ENCODE data around the gene SLC9A8.

DNA sequence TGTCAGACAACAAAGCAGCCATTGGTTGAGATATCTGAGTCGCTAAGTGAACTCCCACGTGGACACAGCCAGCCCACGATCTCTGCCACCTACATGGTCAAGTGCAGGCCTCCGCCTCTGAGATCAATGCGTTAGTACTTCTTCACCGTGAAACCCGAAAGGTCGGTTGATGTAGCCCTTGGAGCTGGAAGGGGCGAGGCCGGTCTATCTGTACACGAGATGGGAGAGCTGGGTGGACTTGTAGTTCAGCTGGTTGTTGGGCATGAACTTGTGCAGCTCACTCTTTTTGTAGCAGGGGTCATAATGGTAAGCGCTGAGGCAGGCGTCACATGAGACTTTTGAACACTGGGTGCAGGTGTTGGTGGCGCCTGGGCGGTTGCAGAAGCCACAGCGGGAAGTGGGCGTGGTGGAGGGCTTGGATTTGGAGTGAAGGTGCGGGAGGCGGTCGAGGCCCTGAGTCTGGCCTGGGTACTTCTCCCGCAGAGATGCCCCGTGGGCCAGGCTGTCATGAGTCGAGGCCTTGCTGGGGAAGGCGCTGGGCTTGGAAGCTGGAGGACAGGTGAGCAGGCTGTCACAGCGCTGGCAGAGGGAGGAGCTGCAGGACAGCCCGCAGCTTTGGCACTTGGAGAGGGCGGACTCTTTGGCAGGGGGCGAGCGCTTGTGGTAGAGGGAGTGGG is 92.9 kb downstream of the SLC9A8 start:
- no peak for TF ChIP-seq ATF3 (CRISPR knock-in tag; conservative IDR thresholded peaks at IDR 0.05)
- no peak for TF ChIP-seq ZNF671 (CRISPR knock-in tag; IDR thresholded peaks at IDR 0.05)
- TF ChIP-seq JUN (CRISPR knock-in tag; IDR thresholded peaks at IDR 0.05): no peak
- no peak for TF ChIP-seq ZNF425 (CRISPR knock-in tag; conservative IDR thresholded peaks at IDR 0.05)
- TF ChIP-seq IRF2 (CRISPR knock-in tag; IDR thresholded peaks at IDR 0.05; ENCODE audit: borderline replicate concordance, low read depth): no peak
- no peak for TF ChIP-seq CTCF (IDR thresholded peaks at IDR 0.05)
- TF ChIP-seq USF2 (CRISPR knock-in tag; IDR thresholded peaks at IDR 0.05): no peak
